ENCODE measurements around the gene PLEKHO2.

The PLEKHO2 gene

DNA sequence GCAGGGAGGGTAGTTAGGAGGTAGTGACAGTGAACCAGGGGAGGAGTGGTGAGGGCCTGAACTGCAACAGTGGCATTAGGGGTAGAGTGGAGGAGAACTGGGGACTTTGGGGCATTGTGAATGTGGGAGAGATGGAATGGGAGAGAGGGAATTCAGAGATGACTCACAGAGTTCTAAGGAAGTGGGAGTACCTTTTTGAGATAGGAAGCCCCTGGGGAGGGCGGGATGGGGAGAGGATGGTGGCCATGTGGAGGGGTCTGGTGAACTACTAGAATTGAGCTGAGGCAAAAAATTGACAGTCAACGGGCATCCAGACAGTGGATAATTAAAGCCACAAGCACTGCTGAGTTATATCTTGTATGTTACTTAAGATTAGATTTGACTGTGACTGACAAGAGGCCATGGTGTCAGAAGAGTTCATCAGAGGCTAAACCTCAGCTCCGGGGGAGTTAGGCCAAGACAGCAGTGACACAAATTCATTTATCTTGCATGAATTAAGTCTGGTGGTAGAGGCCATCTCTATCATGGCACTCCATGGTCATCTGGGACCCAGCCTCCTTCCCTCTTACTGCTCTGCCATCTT is 34.0 kb downstream of the PLEKHO2 start:
- Histone ChIP-seq H3K27ac (ENCODE audit: low read depth, low read length) (no peak overlapping the region), H3K4me3 (ENCODE audit: low read depth, low read length) (no peak overlapping the region), H3K9ac (ENCODE audit: low read depth, low read length) (no peak overlapping the region), H3K4me1 (ENCODE audit: control insufficient read depth, insufficient read depth, low read length) (peaks cover 19% of the 10 kb centered on the region), H3K36me3 (ENCODE audit: control insufficient read depth, insufficient read depth, low read length) (no peaks in the 10 kb centered on the region), H3K27me3 (ENCODE audit: control insufficient read depth, insufficient read depth, low read length) (no peaks in the 10 kb centered on the region), H3K9me3 (ENCODE audit: control insufficient read depth, insufficient read depth, low read length) (no peaks in the 10 kb centered on the region)

- Histone ChIP-seq H3K9me3 (ENCODE audit: control insufficient read depth, insufficient read depth, low read length) (no peaks in the 10 kb centered on the region), H3K27me3 (ENCODE audit: control insufficient read depth, insufficient read depth, low read length) (no peaks in the 10 kb centered on the region), H3K36me3 (ENCODE audit: control insufficient read depth, insufficient read depth, low read length) (no peaks in the 10 kb centered on the region), H3K4me1 (ENCODE audit: control insufficient read depth, insufficient read depth, low read length) (peaks cover 19% of the 10 kb centered on the region), H3K9ac (ENCODE audit: low read depth, low read length) (no peak overlapping the region), H3K27ac (ENCODE audit: low read depth, low read length) (no peak overlapping the region), H3K4me3 (ENCODE audit: low read depth, low read length) (no peak overlapping the region)
Observed at GRCh38 chr15:64877435-64877834, 35.7 kb downstream of the PLEKHO2 start.

DNA sequence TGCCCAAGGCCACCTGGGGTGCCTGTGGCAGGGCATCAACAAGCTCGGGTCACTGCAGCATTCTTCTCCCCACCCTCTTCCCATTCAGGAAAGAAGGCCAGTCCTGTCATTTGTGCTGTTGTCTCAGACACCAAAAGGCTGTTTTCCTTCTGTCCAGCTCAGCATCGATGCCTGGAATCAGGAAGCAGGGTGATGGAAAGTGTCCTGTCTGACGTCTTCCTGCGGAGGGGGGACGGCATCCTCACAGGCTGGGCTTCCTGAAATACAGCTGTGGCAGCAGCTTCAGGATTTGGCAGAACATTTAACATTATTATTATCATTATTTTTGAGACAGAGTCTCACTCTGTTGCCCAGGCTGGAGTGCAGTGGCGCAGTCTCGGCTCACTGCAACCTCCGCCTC is 37.0 kb downstream of the PLEKHO2 start:
- no peak overlapping the region for H3K27ac ChIP-seq (ENCODE audit: low read depth, low read length)
- no peaks in the 10 kb centered on the region for H3K27me3 ChIP-seq (ENCODE audit: control insufficient read depth, insufficient read depth, low read length)
- H3K4me3 ChIP-seq (ENCODE audit: low read depth, low read length), result no peak overlapping the region
- peaks cover 13% of the 10 kb centered on the region for H3K4me1 ChIP-seq (ENCODE audit: control insufficient read depth, insufficient read depth, low read length)
- no peaks in the 10 kb centered on the region for H3K36me3 ChIP-seq (ENCODE audit: control insufficient read depth, insufficient read depth, low read length)
- H3K9me3 ChIP-seq (ENCODE audit: control insufficient read depth, insufficient read depth, low read length), result no peaks in the 10 kb centered on the region
- no peak overlapping the region for H3K9ac ChIP-seq (ENCODE audit: low read depth, low read length)

DNA sequence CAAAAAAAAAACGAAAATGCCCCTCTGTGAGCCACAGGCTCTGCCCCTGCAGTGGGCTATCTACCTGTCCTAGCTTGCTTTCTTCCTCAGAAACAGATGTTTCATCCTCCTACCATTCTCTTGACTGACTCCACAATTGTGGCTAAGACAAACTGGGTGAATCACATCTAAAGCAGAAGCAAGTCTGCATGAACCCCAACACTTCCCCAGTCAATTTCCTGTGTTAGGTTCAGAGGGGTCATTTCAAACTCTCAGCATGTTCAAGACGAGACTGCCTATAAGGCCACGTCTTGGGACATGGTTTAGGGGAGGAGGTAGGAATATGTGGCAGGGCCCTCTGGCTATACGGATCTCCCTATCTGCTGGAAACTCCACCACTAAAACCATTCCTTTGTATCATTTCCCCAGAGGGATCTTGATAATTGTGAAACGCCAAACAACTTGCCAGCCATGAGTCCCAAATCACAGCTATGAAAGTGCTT is 41.4 kb downstream of the PLEKHO2 start:
- no peaks in the 10 kb centered on the region for H3K27me3 ChIP-seq (ENCODE audit: control insufficient read depth, insufficient read depth, low read length)
- no peak overlapping the region for H3K4me3 ChIP-seq (ENCODE audit: low read depth, low read length)
- no peak overlapping the region for H3K27ac ChIP-seq (ENCODE audit: low read depth, low read length)
- no peak overlapping the region for H3K9ac ChIP-seq (ENCODE audit: low read depth, low read length)
- H3K9me3 ChIP-seq (ENCODE audit: control insufficient read depth, insufficient read depth, low read length), result no peaks in the 10 kb centered on the region
- no peaks in the 10 kb centered on the region for H3K36me3 ChIP-seq (ENCODE audit: control insufficient read depth, insufficient read depth, low read length)
- 0 out of 2 replicates have a peak, but pooled peaks cover 2% of the 10 kb centered on the region for H3K4me1 ChIP-seq (ENCODE audit: control insufficient read depth, insufficient read depth, low read length)

- no peaks in the 10 kb centered on the region for H3K27me3 ChIP-seq (ENCODE audit: control insufficient read depth, insufficient read depth, low read length)
- H3K36me3 ChIP-seq (ENCODE audit: control insufficient read depth, insufficient read depth, low read length), result no peaks in the 10 kb centered on the region
- H3K9me3 ChIP-seq (ENCODE audit: control insufficient read depth, insufficient read depth, low read length), result no peaks in the 10 kb centered on the region
- H3K4me1 ChIP-seq (ENCODE audit: control insufficient read depth, insufficient read depth, low read length), result 0 out of 2 replicates have a peak, but pooled peaks cover 2% of the 10 kb centered on the region
- no peak overlapping the region for H3K4me3 ChIP-seq (ENCODE audit: low read depth, low read length)
- no peak overlapping the region for H3K27ac ChIP-seq (ENCODE audit: low read depth, low read length)
- H3K9ac ChIP-seq (ENCODE audit: low read depth, low read length), result no peak overlapping the region
Observed at GRCh38 chr15:64883997-64884511, 42.3 kb downstream of the PLEKHO2 start.

GRCh38 chr15:64884679-64885078 is 43.0 kb downstream of the PLEKHO2 start:
- 0 out of 2 replicates have a peak, but pooled peaks cover 2% of the 10 kb centered on the region for H3K4me1 ChIP-seq (ENCODE audit: control insufficient read depth, insufficient read depth, low read length)
- H3K9ac ChIP-seq (ENCODE audit: low read depth, low read length), result no peak overlapping the region
- no peaks in the 10 kb centered on the region for H3K36me3 ChIP-seq (ENCODE audit: control insufficient read depth, insufficient read depth, low read length)
- no peak overlapping the region for H3K27ac ChIP-seq (ENCODE audit: low read depth, low read length)
- no peak overlapping the region for H3K4me3 ChIP-seq (ENCODE audit: low read depth, low read length)
- no peaks in the 10 kb centered on the region for H3K9me3 ChIP-seq (ENCODE audit: control insufficient read depth, insufficient read depth, low read length)
- no peaks in the 10 kb centered on the region for H3K27me3 ChIP-seq (ENCODE audit: control insufficient read depth, insufficient read depth, low read length)

- H3K27me3 ChIP-seq (ENCODE audit: control insufficient read depth, insufficient read depth, low read length), result no peaks in the 10 kb centered on the region
- no peak overlapping the region for H3K9ac ChIP-seq (ENCODE audit: low read depth, low read length)
- no peaks in the 10 kb centered on the region for H3K9me3 ChIP-seq (ENCODE audit: control insufficient read depth, insufficient read depth, low read length)
- H3K36me3 ChIP-seq (ENCODE audit: control insufficient read depth, insufficient read depth, low read length), result no peaks in the 10 kb centered on the region
- peaks cover 5% of the 10 kb centered on the region; the same call in 1 of the 2 replicates for H3K4me1 ChIP-seq (ENCODE audit: control insufficient read depth, insufficient read depth, low read length)
- H3K4me3 ChIP-seq (ENCODE audit: low read depth, low read length), result no peak overlapping the region
- H3K27ac ChIP-seq (ENCODE audit: low read depth, low read length), result no peak overlapping the region
Observed at GRCh38 chr15:64888336-64888735, 46.6 kb downstream of the PLEKHO2 start.

GRCh38 chr15:64891561-64891960 is 49.8 kb downstream of the PLEKHO2 start:
- H3K4me3 ChIP-seq (ENCODE audit: low read depth, low read length), result no peak overlapping the region
- H3K4me1 ChIP-seq (ENCODE audit: control insufficient read depth, insufficient read depth, low read length), result peaks cover 18% of the 10 kb centered on the region
- H3K36me3 ChIP-seq (ENCODE audit: control insufficient read depth, insufficient read depth, low read length), result no peaks in the 10 kb centered on the region
- no peak overlapping the region for H3K9ac ChIP-seq (ENCODE audit: low read depth, low read length)
- H3K27me3 ChIP-seq (ENCODE audit: control insufficient read depth, insufficient read depth, low read length), result no peaks in the 10 kb centered on the region
- no peaks in the 10 kb centered on the region for H3K9me3 ChIP-seq (ENCODE audit: control insufficient read depth, insufficient read depth, low read length)
- no peak overlapping the region for H3K27ac ChIP-seq (ENCODE audit: low read depth, low read length)

DNA sequence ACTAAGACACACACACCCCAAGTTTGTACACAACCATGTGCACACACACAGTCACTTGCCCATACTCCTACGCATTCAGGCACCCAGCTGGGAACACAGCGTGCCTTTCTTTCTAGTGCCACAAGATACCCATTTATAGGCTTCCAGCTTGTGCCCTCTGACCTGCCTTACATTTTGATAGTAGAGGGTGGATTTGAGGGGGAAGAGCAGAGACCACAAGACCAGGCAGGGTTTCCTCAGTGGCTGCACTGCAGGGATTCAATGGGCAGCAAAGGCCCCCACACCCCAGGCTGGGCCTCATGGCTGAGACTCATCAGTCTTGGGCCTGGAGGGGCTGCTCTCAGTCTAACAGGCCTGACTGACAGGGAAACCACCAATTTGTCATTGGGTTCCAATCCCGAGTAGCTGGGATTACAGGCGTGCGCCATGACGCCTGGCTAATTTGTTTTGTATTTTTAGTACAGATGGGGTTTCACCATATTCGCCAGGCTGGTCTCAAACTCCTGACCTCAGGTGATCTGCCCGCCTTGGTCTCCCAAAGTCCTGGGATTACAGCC is 51.2 kb downstream of the PLEKHO2 start:
- H3K9ac ChIP-seq (ENCODE audit: low read depth, low read length), result no peak overlapping the region
- peaks cover 18% of the 10 kb centered on the region for H3K4me1 ChIP-seq (ENCODE audit: control insufficient read depth, insufficient read depth, low read length)
- no peaks in the 10 kb centered on the region for H3K36me3 ChIP-seq (ENCODE audit: control insufficient read depth, insufficient read depth, low read length)
- H3K27ac ChIP-seq (ENCODE audit: low read depth, low read length), result no peak overlapping the region
- no peaks in the 10 kb centered on the region for H3K9me3 ChIP-seq (ENCODE audit: control insufficient read depth, insufficient read depth, low read length)
- no peak overlapping the region for H3K4me3 ChIP-seq (ENCODE audit: low read depth, low read length)
- no peaks in the 10 kb centered on the region for H3K27me3 ChIP-seq (ENCODE audit: control insufficient read depth, insufficient read depth, low read length)

DNA sequence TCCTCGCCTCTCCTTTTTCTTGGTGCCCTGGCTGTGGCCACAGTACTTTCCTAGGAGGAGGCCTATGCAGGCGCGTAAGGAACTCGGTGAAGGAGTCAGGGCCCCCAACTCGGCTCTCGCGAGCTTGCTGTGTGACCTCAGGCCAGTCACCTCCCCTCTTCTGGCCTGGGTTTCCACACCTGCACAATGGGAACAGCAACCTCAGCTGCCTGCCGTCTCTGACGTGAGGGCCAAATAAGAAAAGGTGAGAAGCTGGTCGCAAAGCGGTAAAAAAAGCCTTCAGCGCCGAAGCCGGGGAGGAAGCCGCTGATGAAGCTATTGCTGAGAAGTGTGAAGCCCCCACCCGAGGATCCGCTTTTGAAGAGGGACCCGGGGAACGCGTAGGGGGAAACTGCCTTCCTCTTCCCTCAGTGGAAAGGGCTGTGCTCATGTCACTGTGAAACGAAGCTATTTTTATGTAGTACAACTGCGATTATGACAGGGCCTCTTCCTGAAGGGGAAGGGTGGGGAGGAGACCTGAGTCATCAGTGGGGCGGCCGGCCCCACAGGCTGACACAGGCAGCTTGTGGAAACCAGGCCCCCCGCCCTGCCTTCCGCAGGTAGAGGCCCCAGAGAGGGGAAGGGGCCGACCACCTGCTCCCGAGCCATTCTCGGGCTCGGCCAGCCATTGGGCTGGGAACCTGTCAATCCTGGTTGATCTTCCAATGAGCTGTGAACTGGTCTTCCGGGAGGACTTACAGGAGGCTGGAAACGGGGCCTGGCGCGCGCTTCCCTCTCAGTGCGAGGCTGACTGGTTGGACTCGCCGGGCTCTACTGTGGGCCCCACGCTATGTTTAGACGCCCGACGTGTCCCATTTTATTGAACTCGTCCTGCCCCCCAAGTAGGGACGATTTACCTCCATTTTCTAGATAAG is 52.0 kb downstream of the PLEKHO2 start:
- Histone ChIP-seq H3K36me3 (ENCODE audit: control insufficient read depth, insufficient read depth, low read length) (no peaks in the 10 kb centered on the region), H3K9ac (ENCODE audit: low read depth, low read length) (no peak overlapping the region), H3K27me3 (ENCODE audit: control insufficient read depth, insufficient read depth, low read length) (no peaks in the 10 kb centered on the region), H3K4me3 (ENCODE audit: low read depth, low read length) (peak overlapping the region; percentile 54), H3K9me3 (ENCODE audit: control insufficient read depth, insufficient read depth, low read length) (no peaks in the 10 kb centered on the region), H3K4me1 (ENCODE audit: control insufficient read depth, insufficient read depth, low read length) (peaks cover 18% of the 10 kb centered on the region), H3K27ac (ENCODE audit: low read depth, low read length) (peak overlapping the region; percentile 79)

Data from HUES48 (cell line).